Endodermal cell (in vitro differentiated cells): ENCODE measurements around the gene ZNF236. TPM values are rescaled to one million over a fixed set of nuclear protein-coding genes. Genes with fewer than 3 reads are reported as not detected.

Source experiments
- DNase-seq: peaks from one replicate; pipeline ENCODE4 v3.0.0-alpha.2; 2017
- H3K27ac ChIP-seq: 2 replicates; pipeline ENCODE4 v1.5.1; 2013; ENCODE audit warnings: mild to moderate bottlenecking, low read depth, low read length, moderate library complexity
- H3K27me3 ChIP-seq: 2 replicates; pipeline ENCODE4 v1.6.1; 2013; ENCODE audit warnings: mild to moderate bottlenecking, low read length, moderate library complexity; ENCODE audit not compliant: insufficient read depth, control insufficient read depth, poor library complexity, severe bottlenecking
- H3K36me3 ChIP-seq: 2 replicates; pipeline ENCODE4 v1.7.0; 2013; ENCODE audit warnings: mild to moderate bottlenecking, low read length, moderate library complexity; ENCODE audit not compliant: control insufficient read depth, insufficient read depth
- H3K4me1 ChIP-seq: one replicate; pipeline ENCODE4 v1.7.0; 2013; ENCODE audit warnings: low read length; ENCODE audit not compliant: control insufficient read depth, insufficient read depth
- H3K4me3 ChIP-seq: 2 replicates; pipeline ENCODE4 v1.5.1; 2013; ENCODE audit warnings: mild to moderate bottlenecking, low read length, moderate library complexity
- H3K9ac ChIP-seq: 2 replicates; pipeline ENCODE4 v1.6.1; 2013; ENCODE audit warnings: mild to moderate bottlenecking, low read length, moderate library complexity; ENCODE audit not compliant: poor library complexity, severe bottlenecking; ENCODE audit errors: extremely low read depth
- H3K9me3 ChIP-seq: 2 replicates; pipeline ENCODE4 v1.6.1; 2013; ENCODE audit warnings: mild to moderate bottlenecking, low read length, moderate library complexity; ENCODE audit not compliant: control insufficient read depth
- H3K27ac Mint-ChIP-seq: 2 replicates; pipeline ENCODE4 v1.8.0; 2020; ENCODE audit warnings: mixed read lengths
- H3K27me3 Mint-ChIP-seq: 2 replicates; pipeline ENCODE4 v1.8.0; 2021; ENCODE audit warnings: mild to moderate bottlenecking, mixed read lengths; ENCODE audit not compliant: insufficient read depth
- H3K36me3 Mint-ChIP-seq: 2 replicates; pipeline ENCODE4 v1.8.0; 2020; ENCODE audit warnings: low read depth, mixed read lengths
- H3K4me1 Mint-ChIP-seq: 2 replicates; pipeline ENCODE4 v1.8.0; 2020; ENCODE audit warnings: mixed read lengths
- H3K4me3 Mint-ChIP-seq: 2 replicates; pipeline ENCODE4 v1.8.0; 2020; ENCODE audit warnings: mild to moderate bottlenecking, moderate library complexity, mixed read lengths
- H3K9me3 Mint-ChIP-seq: 2 replicates; pipeline ENCODE4 v1.8.0; 2020; ENCODE audit warnings: mild to moderate bottlenecking, mixed read lengths
- CTCF ChIP-seq: fragments of 200-600 bp; sonication (generic); conservative IDR thresholded peaks from 2 replicates; pipeline ENCODE4 v1.5.0; 2021; ENCODE audit warnings: antibody characterized with exemption, mild to moderate bottlenecking
- WGBS, 2 experiments: methylation state at CpG; one replicate each; pipeline versions ENCODE4 v1.1.5 to v1.1.7; 2013; ENCODE audit warnings: missing lambda C conversion rate in 2 of 2, mixed read lengths in 1 of 2; ENCODE audit not compliant: insufficient coverage in 1 of 2, insufficient read length in 1 of 2; 5-methylcytosine and 5-hydroxymethylcytosine counted together
- total RNA-seq, 2 donors: library from RNA; stranded (reverse); fragmentation: NEBNext Ultra II Directional in 1 of 2; extraction: Animal tissue kit (Norgen Biotek cat#: 25700) in 1 of 2; gene quantifications; 2 replicates in 1 of 2; 3 replicates in 1 of 2; pipeline ENCODE4 v1.2.1, GENCODE V29; 2021

The ZNF236 gene
- total RNA-seq, 2 donors from 2014 or later: 27.0 to 28.3 TPM

- Histone ChIP-seq H3K4me1 (no peaks in the 10 kb centered on the region), H3K36me3 (no peaks in the 10 kb centered on the region), H3K27me3 (no peaks in the 10 kb centered on the region), H3K9ac (no peak overlapping the region), H3K9me3 (no peaks in the 10 kb centered on the region), H3K27ac (no peak overlapping the region), H3K4me3 (no peak overlapping the region)
- H3K27ac Mint-ChIP-seq: no peak overlapping the region
- 89% methylated on average over 11 of the region's 11 CpGs for WGBS, 2 experiments
- no peaks in the 10 kb centered on the region for H3K9me3 Mint-ChIP-seq
- H3K27me3 Mint-ChIP-seq: no peaks in the 10 kb centered on the region
- DNase-seq: no peak
- no peak overlapping the region for H3K4me3 Mint-ChIP-seq
- TF ChIP-seq CTCF: no peak
- H3K4me1 Mint-ChIP-seq: no peaks in the 10 kb centered on the region
- H3K36me3 Mint-ChIP-seq: peaks cover 26% of the 10 kb centered on the region
Measured at GRCh38 chr18:76814256-76814655, 8.1 kb upstream of the ZNF236 start.

GRCh38 chr18:76816127-76816526 is 6.2 kb upstream of the ZNF236 start:
- Mint-ChIP-seq H3K9me3 (no peaks in the 10 kb centered on the region), H3K4me1 (peaks cover 4% of the 10 kb centered on the region), H3K36me3 (peaks cover 36% of the 10 kb centered on the region), H3K27ac (no peak overlapping the region), H3K27me3 (no peaks in the 10 kb centered on the region), H3K4me3 (no peak overlapping the region)
- Histone ChIP-seq H3K9ac (no peak overlapping the region), H3K4me3 (no peak overlapping the region), H3K27me3 (no peaks in the 10 kb centered on the region), H3K36me3 (no peaks in the 10 kb centered on the region), H3K27ac (no peak overlapping the region), H3K9me3 (no peaks in the 10 kb centered on the region), H3K4me1 (no peaks in the 10 kb centered on the region)
- WGBS, 2 experiments: 86 to 100% methylated on average over 1 to 8 of the region's 8 CpGs
- DNase-seq: no peak
- no peak for TF ChIP-seq CTCF

GRCh38 chr18:76817888-76818611 is 4.3 kb upstream of the ZNF236 start:
- no peaks in the 10 kb centered on the region for H3K27me3 Mint-ChIP-seq

More at GRCh38 chr18:76817888-76818611, 4.3 kb upstream of the ZNF236 start:
- H3K36me3 ChIP-seq: no peaks in the 10 kb centered on the region
- no peaks in the 10 kb centered on the region for H3K9me3 Mint-ChIP-seq
- no peak overlapping the region for H3K4me3 Mint-ChIP-seq
- H3K9me3 ChIP-seq: no peaks in the 10 kb centered on the region
- 88 to 95% methylated on average over 12 to 17 of the region's 17 CpGs for WGBS, 2 experiments
- no peak for TF ChIP-seq CTCF
- DNase-seq: no peak
- H3K4me1 Mint-ChIP-seq: peaks cover 4% of the 10 kb centered on the region
- H3K4me3 ChIP-seq: no peak overlapping the region
- H3K9ac ChIP-seq: no peak overlapping the region
- H3K27ac ChIP-seq: no peak overlapping the region
- no peaks in the 10 kb centered on the region for H3K4me1 ChIP-seq
- H3K27ac Mint-ChIP-seq: no peak overlapping the region
- H3K27me3 ChIP-seq: no peaks in the 10 kb centered on the region
- H3K36me3 Mint-ChIP-seq: peaks cover 36% of the 10 kb centered on the region
